D341Med (cell line): Measurements from ENCODE around the gene CLEC4G.
"Not testable (repeated sequence)": the region's sequence is repeated elsewhere in the genome, so short reads cannot be mapped to it uniquely, and the experiment has no call there.

Experiments
- DNase-seq: peaks from one replicate; pipeline ENCODE4 v3.0.0; 2012; ENCODE audit warnings: low spot score

The CLEC4G gene

GRCh38 chr19:7732045-7732444, at the start of gene CLEC4G:
Gene CLEC4G (minus strand): TSS chr19:7732110. CDS start chr19:7732102, 8 bp downstream.
- no peak for DNase-seq

GRCh38 chr19:7781157-7781556, 49.2 kb upstream of the CLEC4G start:
- DNase-seq: no peak

DNA sequence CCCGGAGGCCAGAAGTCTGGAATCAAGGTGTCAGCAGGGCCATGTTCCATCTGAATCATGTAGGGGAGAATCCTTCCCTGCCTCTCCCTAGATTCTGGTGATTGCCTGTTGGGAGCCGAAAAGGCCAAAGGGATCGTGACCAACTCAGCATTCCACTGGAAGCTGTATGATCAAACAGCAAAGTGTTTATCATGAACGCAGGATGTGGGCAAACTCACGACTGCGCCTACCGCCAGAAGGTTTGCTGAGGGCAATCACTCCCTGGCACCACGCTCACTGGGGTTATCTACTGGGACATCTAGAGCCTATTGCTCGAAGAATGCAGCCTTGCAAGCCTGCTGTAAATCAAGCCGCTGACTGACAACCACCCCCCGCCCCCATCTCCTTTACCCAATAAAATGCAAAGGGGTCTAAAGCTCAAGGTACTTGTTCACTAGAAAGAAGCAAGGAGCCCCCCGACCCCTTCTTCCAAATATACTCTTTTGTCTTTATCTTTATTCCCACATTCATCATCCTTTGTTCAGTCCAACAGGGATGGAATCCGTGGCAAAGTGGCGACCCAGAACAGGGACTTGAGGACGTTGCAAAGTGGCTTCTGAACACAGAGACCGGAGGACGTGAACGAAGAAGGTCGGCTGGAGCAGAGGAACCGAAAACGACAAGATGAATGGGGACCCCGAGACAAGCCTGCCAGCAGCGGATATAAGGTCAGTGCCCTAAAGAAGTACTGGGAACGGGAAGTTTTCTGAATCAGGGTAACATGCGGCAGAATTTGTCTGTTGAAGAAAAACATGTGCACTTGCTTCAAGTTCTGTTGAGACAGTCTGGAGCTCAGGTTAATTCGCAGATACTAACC, 47.9 kb upstream of the CLEC4G start:
- no peak for DNase-seq

- DNase-seq: no peak
These were observed 46.2 kb upstream of the CLEC4G start for GRCh38 chr19:7778081-7778480.

DNA sequence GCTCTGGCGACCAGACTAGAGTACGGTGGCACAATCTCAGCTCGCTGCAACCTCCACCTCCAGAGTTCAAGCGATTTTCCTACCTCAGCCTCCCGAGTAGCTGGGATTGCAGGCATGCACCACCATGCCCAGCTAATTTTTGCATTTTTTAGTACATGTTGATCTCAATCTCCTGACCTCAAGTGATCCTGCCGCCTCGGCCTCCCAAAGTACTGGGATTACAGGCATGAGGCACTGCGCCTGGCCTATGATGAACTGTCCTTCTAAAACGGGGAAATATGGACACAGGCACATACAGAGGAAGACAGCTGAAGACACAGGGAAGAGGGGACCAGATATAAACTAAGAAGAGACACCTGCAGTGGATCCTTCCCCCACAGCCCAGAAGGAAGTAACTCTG, 43.9 kb upstream of the CLEC4G start:
- no peak for DNase-seq

GRCh38 chr19:7773841-7774240, 41.9 kb upstream of the CLEC4G start:
- DNase-seq: no peak

DNA sequence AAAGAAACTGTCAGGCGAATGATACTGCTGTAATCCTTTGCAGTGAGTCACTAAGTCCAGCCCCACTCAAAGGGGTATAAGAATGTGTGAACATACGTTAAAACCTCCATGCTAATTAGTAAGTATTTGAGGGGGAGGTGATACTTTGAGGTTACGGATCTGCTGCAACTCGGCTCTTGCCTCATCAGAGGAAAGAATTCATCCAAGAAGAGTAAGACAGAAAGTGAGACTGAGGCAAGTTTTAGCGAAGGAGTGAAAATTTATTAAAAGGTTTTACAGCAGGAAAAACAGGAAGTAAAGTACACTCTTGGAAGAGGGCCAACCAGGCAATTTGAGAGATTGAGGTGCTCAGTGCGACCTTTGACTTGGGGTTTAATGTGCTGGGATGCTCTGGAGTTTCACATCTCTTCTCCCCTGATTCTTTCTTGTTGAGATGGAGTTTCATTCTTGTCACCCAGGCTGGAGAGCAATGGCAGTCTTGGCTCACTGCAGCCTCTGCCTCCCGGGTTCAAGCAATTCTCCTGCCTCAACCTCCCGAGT, 40.9 kb upstream of the CLEC4G start:
- DNase-seq: no peak

DNA sequence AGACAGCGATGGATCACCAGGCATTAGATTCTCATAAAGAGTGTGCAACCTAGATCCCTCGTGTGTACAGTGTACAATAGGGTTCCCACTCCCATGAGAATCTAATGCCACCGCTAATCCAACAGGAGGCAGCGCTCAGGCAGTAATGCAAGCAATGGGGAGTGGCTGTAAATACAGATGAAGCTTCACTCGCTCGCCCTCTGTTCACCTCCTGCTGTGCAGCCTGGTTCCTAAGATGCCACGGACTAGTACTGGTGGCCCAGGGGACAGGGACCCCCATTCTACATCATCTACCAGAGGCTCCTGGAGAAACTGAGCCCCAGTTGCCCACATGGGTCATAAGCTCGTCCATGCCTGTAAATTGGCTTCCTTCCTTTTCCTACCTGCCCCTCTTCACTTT, 39.2 kb upstream of the CLEC4G start:
- no peak for DNase-seq

- DNase-seq: peak; percentile 82
These were observed 37.3 kb upstream of the CLEC4G start for GRCh38 chr19:7769171-7769570.

- DNase-seq: no peak
These were observed 35.6 kb upstream of the CLEC4G start for GRCh38 chr19:7767487-7767886.

DNA sequence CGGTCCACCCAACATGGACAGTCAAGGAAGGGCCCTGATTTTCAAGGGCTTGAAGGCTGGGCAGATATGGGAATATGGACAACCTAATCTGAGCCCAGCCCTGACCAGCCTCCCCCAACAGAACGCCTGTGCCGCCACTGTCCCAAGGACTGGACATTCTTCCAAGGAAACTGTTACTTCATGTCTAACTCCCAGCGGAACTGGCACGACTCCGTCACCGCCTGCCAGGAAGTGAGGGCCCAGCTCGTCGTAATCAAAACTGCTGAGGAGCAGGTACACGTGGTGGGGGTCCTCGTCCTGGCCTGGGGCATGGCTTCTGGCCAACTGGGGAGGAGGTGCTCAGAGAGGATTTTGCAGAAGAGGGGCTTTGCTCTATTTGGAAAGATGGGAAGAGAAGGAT, 34.6 kb upstream of the CLEC4G start:
- no peak for DNase-seq

DNA sequence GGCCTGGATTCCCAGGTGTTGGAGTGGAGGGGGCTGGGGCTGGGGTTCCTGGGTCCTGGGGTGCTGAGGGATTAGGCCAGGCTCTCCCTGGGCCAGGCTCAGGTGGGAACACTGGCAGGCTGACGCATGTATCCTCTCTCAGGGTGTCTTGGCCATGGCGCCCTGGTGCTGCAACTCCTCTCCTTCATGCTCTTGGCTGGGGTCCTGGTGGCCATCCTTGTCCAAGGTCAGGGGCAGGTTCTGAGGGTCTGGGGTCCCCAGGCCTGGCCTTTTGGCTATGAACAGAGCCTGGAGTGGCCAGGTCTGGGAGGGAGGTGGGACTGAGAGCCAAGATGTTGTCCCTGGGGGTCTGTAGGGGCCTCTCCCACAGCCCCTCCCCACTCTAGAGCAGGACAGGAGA, 33.1 kb upstream of the CLEC4G start:
- not testable (repeated sequence) for DNase-seq

GRCh38 chr19:7764157-7764556, 32.2 kb upstream of the CLEC4G start:
- not testable (repeated sequence) for DNase-seq

DNA sequence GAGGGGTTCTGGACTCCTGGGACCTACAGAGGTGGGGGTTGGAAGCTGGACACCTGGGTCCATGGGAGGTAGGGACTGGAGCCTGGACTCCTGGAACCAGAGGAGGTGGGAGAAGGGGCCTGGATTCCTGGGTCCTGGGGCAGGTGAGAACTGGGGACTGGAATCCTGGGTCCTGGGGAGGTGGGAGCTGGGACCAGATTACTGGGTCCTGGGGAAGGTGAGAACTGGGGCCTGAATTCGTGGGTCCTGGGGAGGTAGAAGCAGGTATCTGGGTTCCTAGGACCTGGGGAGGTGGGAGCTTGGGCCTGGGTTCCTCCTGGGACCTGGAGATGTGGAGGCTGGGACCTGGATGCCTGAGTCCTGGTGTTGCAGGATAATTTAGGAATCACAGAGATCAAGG, 31.8 kb upstream of the CLEC4G start:
- no peak for DNase-seq

- no peak for DNase-seq
These were observed 30.9 kb upstream of the CLEC4G start, which contains the start of gene CLEC4M for GRCh38 chr19:7762719-7763293. Gene CLEC4M (plus strand): TSS chr19:7763243. CDS start chr19:7763267, 24 bp downstream.

DNA sequence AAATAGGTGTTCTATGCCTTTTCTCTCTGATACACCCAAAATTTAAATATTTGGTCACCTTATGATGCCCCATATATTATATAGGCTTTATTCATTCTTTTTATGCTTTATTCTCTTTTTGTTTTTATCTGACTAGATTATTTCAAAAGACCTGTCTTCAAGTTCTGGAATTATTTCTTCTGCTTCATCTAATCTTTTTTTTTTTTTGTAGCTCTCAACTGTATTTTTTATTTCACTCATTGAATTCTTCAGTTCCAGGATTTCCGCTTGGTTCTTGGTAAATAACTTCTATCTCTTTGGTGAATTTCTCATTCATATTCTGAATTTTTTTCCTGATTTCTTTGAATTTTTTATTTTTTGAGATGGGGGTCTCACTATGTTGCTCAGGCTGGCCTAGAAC, 27.2 kb upstream of the CLEC4G start:
- no peak for DNase-seq

- DNase-seq: no peak
These were observed 25.4 kb upstream of the CLEC4G start for GRCh38 chr19:7757358-7757757.

DNA sequence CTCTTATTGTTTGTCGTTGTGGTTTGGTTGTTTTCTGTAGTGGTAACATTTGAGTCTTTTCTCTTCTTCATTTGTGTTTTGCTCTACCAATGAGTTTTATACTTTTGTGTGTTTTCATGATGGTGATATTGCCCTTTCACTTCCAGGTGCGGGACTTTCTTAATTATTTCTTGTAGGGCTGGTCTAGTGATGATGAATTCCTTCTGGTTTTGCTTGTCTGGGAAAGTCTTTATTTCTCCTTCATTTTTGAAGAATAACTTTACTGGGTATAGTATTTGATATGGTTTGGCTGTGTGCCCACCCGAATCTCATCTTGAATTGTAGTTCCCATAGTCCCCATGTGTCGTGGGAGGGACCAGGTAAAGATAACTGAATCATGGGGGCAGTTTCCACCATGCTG, 24.3 kb upstream of the CLEC4G start:
- DNase-seq: no peak

GRCh38 chr19:7751157-7751783, 19.4 kb upstream of the CLEC4G start:
- DNase-seq: no peak

DNA sequence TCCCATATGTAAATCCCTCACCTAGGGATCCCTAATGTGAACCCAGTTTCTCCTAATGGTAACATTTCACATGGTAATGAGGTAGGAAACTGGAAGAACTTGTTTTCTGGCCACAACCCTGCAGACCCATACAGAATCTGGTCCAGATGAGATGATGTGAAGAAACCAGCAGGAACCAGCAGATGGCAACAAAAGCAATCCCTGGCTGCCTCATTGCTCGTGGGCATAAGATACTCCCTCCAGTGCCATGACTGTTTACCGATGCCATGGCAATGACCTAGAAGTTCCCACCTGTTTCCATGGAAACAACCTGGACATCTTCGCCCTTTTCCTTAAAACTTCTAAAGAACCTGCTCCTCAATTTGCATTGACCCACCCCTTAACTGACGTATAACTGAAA, 16.8 kb upstream of the CLEC4G start:
- DNase-seq: no peak

GRCh38 chr19:7748171-7748570, 16.3 kb upstream of the CLEC4G start:
- no peak for DNase-seq

GRCh38 chr19:7746903-7747884, 15.3 kb upstream of the CLEC4G start, which contains the start of gene CD209:
Gene CD209 (minus strand): TSS chr19:7747534. CDS start chr19:7747511, 23 bp downstream.
- DNase-seq: no peak
